ENCODE measurements around the gene TMEM185A.
"Not testable (repeated sequence)": the region's sequence is repeated elsewhere in the genome, so short reads cannot be mapped to it uniquely, and the experiment has no call there.

DNA sequence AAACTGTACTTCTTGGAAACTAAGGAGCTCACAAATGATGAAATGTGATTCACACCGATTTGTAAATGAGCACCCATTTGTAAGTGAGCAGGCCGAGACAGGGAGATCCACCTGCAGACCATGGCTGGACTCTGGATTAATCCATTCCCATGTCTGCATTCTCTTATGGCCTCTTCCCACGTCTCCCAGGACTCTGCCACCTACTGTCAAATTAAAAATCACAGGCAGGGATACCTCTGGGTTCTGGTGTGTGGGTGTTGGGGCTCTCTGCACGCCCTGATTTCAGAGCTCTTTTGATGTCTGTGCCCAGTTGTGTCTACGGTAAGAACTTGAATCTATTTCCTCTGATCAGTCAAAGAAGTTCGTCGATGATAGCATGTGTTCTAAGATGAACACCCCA lies 40.6 kb downstream of the TMEM185A start:
- not testable (repeated sequence) for TF ChIP-seq CTCF, POLR2A (IDR thresholded peaks at IDR 0.05)

Data from right lobe of liver (tissue), 4 donors.